GM23338 (cell line): Measurements from ENCODE around the gene PRPF6. TPM values are rescaled to one million over a fixed set of nuclear protein-coding genes. Genes with fewer than 3 reads are reported as not detected.

Experiments used
- ATAC-seq: fragments of 200-7000 bp; cut with Tn5 transposase; 3 replicates; pipeline ENCODE4 v1.9.1; 2020
- DNase-seq: peaks from one replicate; pipeline ENCODE4 v3.0.0-alpha.2; 2015; ENCODE audit warnings: low spot score
- H2AFZ ChIP-seq: fragments of 200-600 bp; sonication (generic); 2 replicates; pipeline ENCODE4 v1.8.0; 2016; ENCODE audit warnings: antibody characterized with exemption, mild to moderate bottlenecking, moderate library complexity
- H3F3A ChIP-seq: fragments of 200-600 bp; sonication (generic); replicated peaks from 2 replicates; pipeline ENCODE4 v1.8.0; 2017; ENCODE audit warnings: antibody characterized with exemption, mixed run types, low read depth
- H3K27ac ChIP-seq: fragments of 200-600 bp; sonication (generic); 2 replicates; pipeline ENCODE4 v1.6.1; 2016; ENCODE audit warnings: low read depth
- H3K27me3 ChIP-seq: fragments of 200-600 bp; sonication (generic); 2 replicates; pipeline ENCODE4 v1.8.0; 2016; ENCODE audit warnings: mild to moderate bottlenecking, mixed run types, moderate library complexity; ENCODE audit not compliant: insufficient read depth
- H3K36me3 ChIP-seq: fragments of 200-600 bp; sonication (generic); 2 replicates; pipeline ENCODE4 v1.8.0; 2016; ENCODE audit warnings: mild to moderate bottlenecking; ENCODE audit not compliant: insufficient read depth
- H3K4me1 ChIP-seq: fragments of 200-600 bp; sonication (generic); 2 replicates; pipeline ENCODE4 v1.8.0; 2016; ENCODE audit warnings: mild to moderate bottlenecking, moderate library complexity; ENCODE audit not compliant: insufficient read depth
- H3K4me2 ChIP-seq: fragments of 200-600 bp; sonication (generic); 2 replicates; pipeline ENCODE4 v1.7.1; 2017; ENCODE audit warnings: mixed run types
- H3K4me3 ChIP-seq: fragments of 200-600 bp; sonication (generic); 2 replicates; pipeline ENCODE4 v1.6.1; 2016; ENCODE audit warnings: mixed run types
- H3K79me2 ChIP-seq: fragments of 200-600 bp; sonication (generic); replicated peaks from 2 replicates; pipeline ENCODE4 v1.8.0; 2017; ENCODE audit warnings: mild to moderate bottlenecking; ENCODE audit not compliant: insufficient read depth
- H3K9me2 ChIP-seq: fragments of 200-600 bp; sonication (generic); 2 replicates; pipeline ENCODE4 v1.8.0; 2017; ENCODE audit not compliant: insufficient read depth
- H4K20me1 ChIP-seq: fragments of 200-600 bp; sonication (generic); replicated peaks from 2 replicates; pipeline ENCODE4 v1.8.0; 2017; ENCODE audit warnings: mild to moderate bottlenecking; ENCODE audit not compliant: insufficient read depth
- H3K27ac Mint-ChIP-seq: 2 replicates; pipeline ENCODE4 v1.8.0; 2020; ENCODE audit warnings: inconsistent platforms, mild to moderate bottlenecking, moderate library complexity, mixed read lengths
- H3K27me3 Mint-ChIP-seq: 3 replicates; pipeline ENCODE4 v1.8.0; 2022; ENCODE audit warnings: low read depth, mild to moderate bottlenecking, moderate library complexity, mixed read lengths, inconsistent platforms; ENCODE audit not compliant: insufficient read depth, poor library complexity
- H3K36me3 Mint-ChIP-seq: 3 replicates; pipeline ENCODE4 v1.8.0; 2021; ENCODE audit warnings: low read depth, mild to moderate bottlenecking, inconsistent platforms, moderate library complexity, mixed read lengths
- H3K4me1 Mint-ChIP-seq: 3 replicates; pipeline ENCODE4 v1.8.0; 2020; ENCODE audit warnings: mild to moderate bottlenecking, inconsistent platforms, mixed read lengths
- H3K4me3 Mint-ChIP-seq: 3 replicates; pipeline ENCODE4 v1.8.0; 2021; ENCODE audit warnings: moderate library complexity, mild to moderate bottlenecking, inconsistent platforms, mixed read lengths
- H3K9me3 Mint-ChIP-seq: 3 replicates; pipeline ENCODE4 v1.8.0; 2020; ENCODE audit warnings: moderate library complexity, mild to moderate bottlenecking, inconsistent platforms, mixed read lengths
- CTCF ChIP-seq, 2 experiments: fragments of 200-600 bp in 1 of 2; sonication (generic) in 1 of 2; conservative IDR thresholded peaks; 2 replicates each; pipeline versions ENCODE4 v1.5.1 to v1.6.1; 2016 to 2017; ENCODE audit warnings: antibody characterized with exemption in 2 of 2, low read depth in 2 of 2, mild to moderate bottlenecking in 2 of 2, moderate library complexity in 1 of 2
- ETS1 ChIP-seq: IDR thresholded peaks from 2 replicates; pipeline ENCODE4 v1.6.1; 2016; ENCODE audit warnings: antibody characterized with exemption
- JUNB ChIP-seq: IDR thresholded peaks from one replicate; pipeline ENCODE4 v1.6.1; 2016; ENCODE audit warnings: antibody characterized with exemption; ENCODE audit not compliant: unreplicated experiment
- NANOG ChIP-seq: IDR thresholded peaks from 2 replicates; pipeline ENCODE4 v1.6.1; 2016; ENCODE audit warnings: antibody characterized with exemption, borderline replicate concordance
- REST ChIP-seq: IDR thresholded peaks from one replicate; pipeline ENCODE4 v1.6.1; 2018; ENCODE audit warnings: antibody characterized with exemption; ENCODE audit not compliant: unreplicated experiment
- STAT1 ChIP-seq: IDR thresholded peaks from one replicate; pipeline ENCODE4 v1.6.1; 2016; ENCODE audit warnings: antibody characterized with exemption; ENCODE audit not compliant: unreplicated experiment
- ZNF331 ChIP-seq: fragments of 250-450 bp; sonication (Bioruptor Pico); IDR thresholded peaks from 2 replicates; pipeline ENCODE4 v1.5.0; 2020; ENCODE audit warnings: low read depth, mild to moderate bottlenecking, moderate library complexity
- ZNF462 ChIP-seq: fragments of 250-450 bp; sonication (Bioruptor Pico); IDR thresholded peaks from 2 replicates; pipeline ENCODE4 v1.5.0; 2020; ENCODE audit warnings: mild to moderate bottlenecking, moderate library complexity
- polyA plus RNA-seq: library from polyadenylated mRNA; unstranded; fragments of >200 nt; fragmentation: Nextera tagmentation; extraction: Ambion mirVana; gene quantifications from 2 replicates; pipeline ENCODE4 v1.2.1, GENCODE V29; 2016
- total RNA-seq: library from RNA; depleted of rRNA; stranded (reverse); fragments of >200 nt; shearing (Covaris generic); gene quantifications from 2 replicates; pipeline ENCODE4 v1.2.3, GENCODE V29; 2014

PRPF6 gene
- total and polyA plus RNA-seq, 2 experiments from 2014 or later = 53.8 to 79.9 TPM

- TF ChIP-seq REST = no peak
- TF ChIP-seq STAT1 = no peak
- TF ChIP-seq ZNF331 (CRISPR knock-in tag) = no peak
- no peak for TF ChIP-seq CTCF (conservative IDR thresholded peaks at IDR 0.05; ENCODE audit: low read depth in 2 of 2)
- no peak for TF ChIP-seq ZNF462
- TF ChIP-seq JUNB = no peak
- no peak for TF ChIP-seq ETS1
- TF ChIP-seq NANOG = no peak
- no peak overlapping the region for H3K27ac ChIP-seq
Observed at GRCh38 chr20:63935447-63935846, 45.5 kb upstream of the PRPF6 start.

More at GRCh38 chr20:63935447-63935846, 45.5 kb upstream of the PRPF6 start:
- Histone ChIP-seq H3K4me1 (peaks cover 3% of the 10 kb centered on the region; the same call in 1 of the 2 replicates), H3K27me3 (no peaks in the 10 kb centered on the region), H2AFZ (no peak overlapping the region), H3K79me2 (no peaks in the 10 kb centered on the region), H4K20me1 (no peaks in the 10 kb centered on the region; the same call in 1 of the 2 replicates), H3K4me2 (no peak overlapping the region), H3K36me3 (no peaks in the 10 kb centered on the region), H3K4me3 (no peak overlapping the region), H3F3A (peaks cover 21% of the 10 kb centered on the region; the same call in 1 of the 2 replicates), H3K9me2 (no peaks in the 10 kb centered on the region)
- DNase-seq (no peak), ATAC-seq (no peak)
- H3K27me3 Mint-ChIP-seq = peaks cover 10% of the 10 kb centered on the region
- H3K36me3 Mint-ChIP-seq = peaks cover 29% of the 10 kb centered on the region
- H3K9me3 Mint-ChIP-seq = no peaks in the 10 kb centered on the region; the same call in 2 of the 3 replicates
- no peak overlapping the region for H3K4me3 Mint-ChIP-seq
- no peak overlapping the region for H3K27ac Mint-ChIP-seq
- peaks cover 5% of the 10 kb centered on the region; the same call in 1 of the 3 replicates for H3K4me1 Mint-ChIP-seq
